Nephron (organoid): ENCODE results near the gene GNG14.
"Not testable (repeated sequence)": the region's sequence is repeated elsewhere in the genome, so short reads cannot be mapped to it uniquely, and the experiment has no call there.

Experiments
- H3K27ac Mint-ChIP-seq, 3 experiments: 2 replicates each; pipeline ENCODE4 v1.8.0; 2020; ENCODE audit warnings: mixed read lengths in 3 of 3, mild to moderate bottlenecking in 2 of 3, moderate library complexity in 1 of 3
- H3K27me3 Mint-ChIP-seq: 2 replicates; pipeline ENCODE4 v1.8.0; 2021; ENCODE audit warnings: low read depth, mild to moderate bottlenecking, moderate library complexity, mixed read lengths
- H3K36me3 Mint-ChIP-seq: 2 replicates; pipeline ENCODE4 v1.8.0; 2020; ENCODE audit warnings: low read depth, mixed read lengths
- H3K4me1 Mint-ChIP-seq: 2 replicates; pipeline ENCODE4 v1.8.0; 2020; ENCODE audit warnings: mixed read lengths
- H3K4me3 Mint-ChIP-seq, 3 experiments: 2 replicates each; pipeline ENCODE4 v1.8.0; 2020; ENCODE audit warnings: mild to moderate bottlenecking in 3 of 3, mixed read lengths in 3 of 3, moderate library complexity in 2 of 3
- H3K9me3 Mint-ChIP-seq: 2 replicates; pipeline ENCODE4 v1.8.0; 2020; ENCODE audit warnings: mixed read lengths
- TF ChIP-seq, protein P1 (sequence below), 3 experiments: fragments of 200-600 bp; sonication (generic); IDR thresholded peaks; one replicate each; pipeline ENCODE4 v1.5.0; 2021; ENCODE audit warnings: antibody characterized with exemption in 3 of 3; ENCODE audit not compliant: unreplicated experiment in 3 of 3

The GNG14 gene

GRCh38 chr19:12712077-12712476, 24.3 kb downstream of the GNG14 start:
- H3K36me3 Mint-ChIP-seq, result peaks cover 73% of the 10 kb centered on the region
- not testable (repeated sequence) for H3K27ac Mint-ChIP-seq, H3K9me3 Mint-ChIP-seq, H3K27me3 Mint-ChIP-seq, H3K4me1 Mint-ChIP-seq, H3K4me3 Mint-ChIP-seq
- TF ChIP-seq, protein P1, sequence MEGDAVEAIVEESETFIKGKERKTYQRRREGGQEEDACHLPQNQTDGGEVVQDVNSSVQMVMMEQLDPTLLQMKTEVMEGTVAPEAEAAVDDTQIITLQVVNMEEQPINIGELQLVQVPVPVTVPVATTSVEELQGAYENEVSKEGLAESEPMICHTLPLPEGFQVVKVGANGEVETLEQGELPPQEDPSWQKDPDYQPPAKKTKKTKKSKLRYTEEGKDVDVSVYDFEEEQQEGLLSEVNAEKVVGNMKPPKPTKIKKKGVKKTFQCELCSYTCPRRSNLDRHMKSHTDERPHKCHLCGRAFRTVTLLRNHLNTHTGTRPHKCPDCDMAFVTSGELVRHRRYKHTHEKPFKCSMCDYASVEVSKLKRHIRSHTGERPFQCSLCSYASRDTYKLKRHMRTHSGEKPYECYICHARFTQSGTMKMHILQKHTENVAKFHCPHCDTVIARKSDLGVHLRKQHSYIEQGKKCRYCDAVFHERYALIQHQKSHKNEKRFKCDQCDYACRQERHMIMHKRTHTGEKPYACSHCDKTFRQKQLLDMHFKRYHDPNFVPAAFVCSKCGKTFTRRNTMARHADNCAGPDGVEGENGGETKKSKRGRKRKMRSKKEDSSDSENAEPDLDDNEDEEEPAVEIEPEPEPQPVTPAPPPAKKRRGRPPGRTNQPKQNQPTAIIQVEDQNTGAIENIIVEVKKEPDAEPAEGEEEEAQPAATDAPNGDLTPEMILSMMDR (IDR thresholded peaks at IDR 0.05; ENCODE audit: unreplicated experiment in 3 of 3), result peak; percentile 23 to 38 (median 31)

DNA sequence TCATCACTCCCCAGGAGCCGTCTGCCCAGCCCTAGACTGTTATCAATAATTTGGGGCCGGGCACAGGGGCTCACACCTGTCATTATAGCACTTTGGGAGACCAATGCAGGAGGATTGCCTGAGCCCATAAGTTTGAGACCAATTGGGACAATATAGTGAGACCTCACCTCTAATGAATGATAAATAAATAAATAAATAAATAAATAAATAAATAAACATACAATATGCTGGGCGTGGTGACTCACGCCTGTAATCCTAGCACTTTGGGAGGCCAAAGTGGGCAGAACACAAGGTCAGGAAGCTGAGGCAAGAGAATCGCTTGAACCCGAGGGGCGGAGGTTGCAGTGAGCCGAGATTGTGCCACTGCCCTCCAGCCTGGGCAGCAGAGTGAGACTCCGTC, 25.5 kb downstream of the GNG14 start:
- not testable (repeated sequence) for H3K27me3 Mint-ChIP-seq, H3K9me3 Mint-ChIP-seq, H3K4me3 Mint-ChIP-seq, H3K4me1 Mint-ChIP-seq, H3K27ac Mint-ChIP-seq
- peaks cover 70% of the 10 kb centered on the region for H3K36me3 Mint-ChIP-seq

- H3K4me1 Mint-ChIP-seq, result no peaks in the 10 kb centered on the region
- H3K27ac Mint-ChIP-seq, result no peak overlapping the region
Observed at GRCh38 chr19:12715102-12715501, 27.3 kb downstream of the GNG14 start.

GRCh38 chr19:12715929-12716328, 28.1 kb downstream of the GNG14 start:
- TF ChIP-seq, protein P1 (IDR thresholded peaks at IDR 0.05; ENCODE audit: unreplicated experiment in 3 of 3), result no peak
- no peak overlapping the region for H3K27ac Mint-ChIP-seq
- H3K27me3 Mint-ChIP-seq, result no peaks in the 10 kb centered on the region
- peaks cover 69% of the 10 kb centered on the region for H3K36me3 Mint-ChIP-seq
- H3K9me3 Mint-ChIP-seq, result no peaks in the 10 kb centered on the region
- peaks cover 6% of the 10 kb centered on the region for H3K4me1 Mint-ChIP-seq
- H3K4me3 Mint-ChIP-seq, result no peak overlapping the region

More at GRCh38 chr19:12715102-12715501, 27.3 kb downstream of the GNG14 start:
- TF ChIP-seq, protein P1 (IDR thresholded peaks at IDR 0.05; ENCODE audit: unreplicated experiment in 3 of 3), result no peak
- H3K9me3 Mint-ChIP-seq, result no peaks in the 10 kb centered on the region
- H3K27me3 Mint-ChIP-seq, result no peaks in the 10 kb centered on the region
- no peak overlapping the region for H3K4me3 Mint-ChIP-seq
- H3K36me3 Mint-ChIP-seq, result peaks cover 71% of the 10 kb centered on the region

- Mint-ChIP-seq H3K9me3 (no peaks in the 10 kb centered on the region), H3K36me3 (peaks cover 35% of the 10 kb centered on the region), H3K27me3 (no peaks in the 10 kb centered on the region), H3K4me3 (peak overlapping the region; percentile 75 to 83 (median 83)), H3K27ac (peak overlapping the region; percentile 82 to 88 (median 82)), H3K4me1 (peaks cover 19% of the 10 kb centered on the region)
- TF ChIP-seq, protein P1 (IDR thresholded peaks at IDR 0.05; ENCODE audit: unreplicated experiment in 3 of 3), result no peak
Observed at GRCh38 chr19:12720296-12720695, 32.5 kb downstream of the GNG14 start.

DNA sequence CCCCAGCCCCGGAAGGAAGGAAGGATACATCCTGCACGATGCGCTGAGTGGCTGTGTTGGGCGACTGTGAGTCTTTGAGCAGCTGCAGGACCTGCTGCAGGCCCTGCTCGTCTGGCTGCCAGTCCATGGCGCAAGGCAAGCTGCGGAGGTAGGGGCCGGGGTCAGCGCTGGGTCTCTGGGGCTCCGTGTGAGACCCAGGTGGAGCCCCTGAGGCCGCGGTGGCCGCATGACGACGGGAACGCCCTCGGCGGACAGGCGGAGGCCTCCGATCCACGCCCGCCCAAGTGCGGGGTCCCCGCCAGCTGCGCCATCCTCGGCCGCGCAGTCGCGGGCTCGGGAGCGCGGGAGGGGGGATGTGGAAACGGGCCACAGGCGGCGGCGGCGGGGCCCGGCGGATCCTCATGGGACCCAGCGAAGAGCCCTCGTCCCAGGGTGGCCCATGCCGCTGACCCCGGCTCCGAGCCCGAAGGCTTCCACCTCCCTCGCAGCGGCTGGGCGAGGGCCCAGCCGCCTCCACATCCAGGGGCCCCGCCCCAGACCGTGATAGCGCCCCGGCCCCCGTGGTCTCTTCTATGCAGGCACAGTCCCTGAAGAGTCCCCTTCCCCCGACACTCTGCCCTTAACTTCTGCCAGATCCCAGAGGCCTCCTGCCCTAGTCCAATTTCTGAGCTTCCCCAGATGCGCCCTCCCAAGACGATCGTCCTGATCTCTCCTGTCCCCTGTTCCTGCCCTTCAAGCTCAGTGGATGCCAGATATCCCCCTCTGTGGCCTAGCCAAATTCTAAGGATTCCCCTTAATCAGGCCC, 33.3 kb downstream of the GNG14 start:
- Mint-ChIP-seq H3K36me3 (peaks cover 29% of the 10 kb centered on the region), H3K4me1 (peaks cover 19% of the 10 kb centered on the region), H3K27ac (peak overlapping the region; percentile 99 to 100 (median 100)), H3K4me3 (peak overlapping the region; percentile 92 to 99 (median 97)), H3K9me3 (no peaks in the 10 kb centered on the region), H3K27me3 (no peaks in the 10 kb centered on the region)
- TF ChIP-seq, protein P1 (IDR thresholded peaks at IDR 0.05; ENCODE audit: unreplicated experiment in 3 of 3), result no peak
